NT2/D1 (cell line): Measurements from ENCODE around the gene FRMD5.

Experiments used
- YY1 ChIP-seq: IDR thresholded peaks from 2 replicates; pipeline ENCODE4 v1.6.1; 2011; ENCODE audit not compliant: insufficient read length, insufficient read depth
- ZNF274 ChIP-seq: IDR thresholded peaks from 2 replicates; pipeline ENCODE4 v1.6.1; 2011; ENCODE audit warnings: mild to moderate bottlenecking, low read depth, low read length

GRCh38 chr15:43883571-43883970, 311.5 kb downstream of the FRMD5 start:
- TF ChIP-seq ZNF274 (no peak), YY1 (no peak)
